ENCODE results near the gene USP28.
A peak's percentile ranks its signal among the peaks of the same experiment; 100 is the strongest.
"Not testable (repeated sequence)": the region's sequence is repeated elsewhere in the genome, so short reads cannot be mapped to it uniquely, and the experiment has no call there.

Gene USP28

GRCh38 chr11:113773416-113774173 is 101.8 kb downstream of the USP28 start, which contains the start of gene ZW10:
TSS of gene ZW10 (minus strand) at chr11:113773692. CDS start at chr11:113773666, 26 bp downstream.
- peak; percentile 65 to 98 (median 92) for DNase-seq

DNA sequence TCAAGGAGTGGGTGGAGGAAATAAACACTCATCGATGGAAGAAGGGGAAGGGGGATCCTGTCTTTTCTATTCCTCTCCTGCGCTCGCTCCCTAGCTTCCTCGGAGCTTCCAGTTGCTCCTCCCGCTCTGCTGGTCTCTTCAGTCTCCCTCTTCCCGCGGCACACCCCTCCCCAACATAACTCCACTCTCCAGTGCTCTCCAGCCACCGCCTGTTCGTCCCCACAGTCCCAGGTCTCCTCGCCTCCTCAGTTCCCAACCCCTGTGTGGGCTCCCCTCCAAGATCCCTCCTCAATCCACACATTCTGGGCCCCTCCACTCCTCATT is 102.3 kb downstream of the USP28 start:
- DNase-seq: peak in 3 of 56 donors; percentile 30 to 59 (median 53)

- DNase-seq: no peak
These were observed 103.4 kb downstream of the USP28 start for GRCh38 chr11:113771964-113772363.

DNA sequence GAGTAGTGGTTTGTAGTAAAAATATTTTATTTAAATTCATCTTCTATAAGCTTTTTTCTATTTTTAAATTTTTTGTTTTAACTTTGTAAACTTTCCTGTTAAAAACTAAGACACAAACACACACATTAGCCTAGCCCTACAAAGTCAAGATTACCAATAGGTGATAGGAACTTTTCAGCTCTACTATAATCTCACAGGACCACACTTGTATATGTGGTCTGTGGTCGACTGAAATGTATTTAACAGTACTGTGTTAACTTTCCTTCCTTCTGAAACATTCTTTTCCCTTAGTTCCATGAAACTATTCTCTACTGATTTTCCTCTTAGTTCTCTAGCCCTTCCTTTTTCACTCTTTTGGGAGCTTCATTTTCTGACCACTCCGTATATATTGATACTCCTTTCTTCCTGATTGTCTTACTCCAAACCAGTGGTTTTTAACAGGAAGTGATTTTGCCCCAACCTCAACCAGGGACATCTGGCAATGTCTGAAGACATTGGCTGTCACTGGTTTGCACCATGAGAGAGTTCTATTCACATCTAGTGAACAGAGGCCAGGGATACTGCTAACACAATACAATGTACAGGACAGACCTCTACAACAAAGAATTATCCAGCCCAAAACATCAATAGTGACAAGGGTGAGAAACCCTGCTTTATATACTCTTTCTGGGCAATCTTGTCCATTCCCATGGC is 110.7 kb downstream of the USP28 start:
- DNase-seq: no peak

GRCh38 chr11:113763040-113763439 is 112.3 kb downstream of the USP28 start:
- not testable (repeated sequence) for DNase-seq

GRCh38 chr11:113760241-113760640 is 115.1 kb downstream of the USP28 start:
- DNase-seq: no peak

DNA sequence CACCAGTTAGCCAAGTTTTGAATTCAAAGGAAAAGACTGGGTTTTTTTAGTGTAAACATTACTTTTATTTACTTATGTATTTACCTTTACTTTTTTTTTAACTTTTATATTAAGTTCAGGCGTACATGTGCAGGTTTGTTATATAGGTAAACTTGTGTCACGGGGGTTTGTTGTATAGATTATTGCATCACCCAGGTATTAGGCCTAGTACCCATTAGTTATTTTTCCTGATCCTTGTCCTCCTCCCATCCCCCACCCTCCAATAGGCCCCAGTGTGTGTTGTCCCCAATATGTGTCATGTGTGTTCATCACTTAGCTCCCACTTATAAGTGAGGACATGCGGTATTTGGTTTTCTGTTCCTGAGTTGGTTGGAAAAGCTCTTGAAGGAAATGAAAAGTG is 122.4 kb downstream of the USP28 start:
- no peak for DNase-seq

Data from nucleus accumbens (tissue), 56 donors.